Mammary epithelial cell (primary cell): Measurements from ENCODE around the gene LILRB1.
"Not testable (repeated sequence)": the region's sequence is repeated elsewhere in the genome, so short reads cannot be mapped to it uniquely, and the experiment has no call there.

Experiments
- EZH2 ChIP-seq: IDR thresholded peaks from 2 replicates; pipeline ENCODE4 v1.6.1; 2012; ENCODE audit warnings: low read length, inconsistent platforms, borderline replicate concordance
- TF ChIP-seq, protein P1 (sequence below), 2 donors: IDR thresholded peaks in 1 of 2; conservative IDR thresholded peaks in 1 of 2; 2 replicates each; pipeline ENCODE4 v1.5.1; 2011 to 2012; ENCODE audit warnings: inconsistent platforms in 2 of 2, low read length in 2 of 2, mild to moderate bottlenecking in 2 of 2, control low read depth in 1 of 2, low read depth in 1 of 2; ENCODE audit not compliant: insufficient read depth in 1 of 2; ENCODE audit errors: extremely low read depth in 1 of 2

DNA sequence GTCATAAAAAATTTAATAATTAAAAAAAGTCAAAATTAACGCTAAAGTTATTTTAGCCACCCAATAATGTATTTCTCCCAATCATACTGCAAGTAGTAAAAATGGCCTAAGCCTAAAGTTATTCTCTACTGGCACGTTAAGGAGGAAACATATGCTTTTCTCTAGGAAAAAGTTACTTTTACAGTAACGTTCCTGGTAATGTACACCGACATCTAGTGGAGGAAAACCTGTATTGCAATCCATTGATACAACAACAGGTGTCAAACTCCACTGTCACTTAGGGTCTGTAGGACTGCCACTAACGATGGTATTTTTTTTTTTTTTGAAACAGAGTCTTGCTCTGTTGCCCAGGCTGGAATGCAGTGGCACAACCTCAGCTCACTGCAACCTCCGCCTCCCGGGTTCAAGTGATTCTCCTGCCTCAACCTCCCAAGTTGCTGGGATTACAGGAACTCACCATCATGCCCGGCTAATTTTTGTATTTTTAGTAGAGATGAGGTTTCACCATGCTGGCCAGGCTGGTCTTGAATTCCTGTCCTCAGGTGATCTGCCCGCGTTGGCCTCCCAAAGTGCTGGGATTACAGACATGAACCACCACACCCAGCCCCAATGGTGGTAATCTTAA, 46.0 kb downstream of the LILRB1 start:
- TF ChIP-seq, protein P1, sequence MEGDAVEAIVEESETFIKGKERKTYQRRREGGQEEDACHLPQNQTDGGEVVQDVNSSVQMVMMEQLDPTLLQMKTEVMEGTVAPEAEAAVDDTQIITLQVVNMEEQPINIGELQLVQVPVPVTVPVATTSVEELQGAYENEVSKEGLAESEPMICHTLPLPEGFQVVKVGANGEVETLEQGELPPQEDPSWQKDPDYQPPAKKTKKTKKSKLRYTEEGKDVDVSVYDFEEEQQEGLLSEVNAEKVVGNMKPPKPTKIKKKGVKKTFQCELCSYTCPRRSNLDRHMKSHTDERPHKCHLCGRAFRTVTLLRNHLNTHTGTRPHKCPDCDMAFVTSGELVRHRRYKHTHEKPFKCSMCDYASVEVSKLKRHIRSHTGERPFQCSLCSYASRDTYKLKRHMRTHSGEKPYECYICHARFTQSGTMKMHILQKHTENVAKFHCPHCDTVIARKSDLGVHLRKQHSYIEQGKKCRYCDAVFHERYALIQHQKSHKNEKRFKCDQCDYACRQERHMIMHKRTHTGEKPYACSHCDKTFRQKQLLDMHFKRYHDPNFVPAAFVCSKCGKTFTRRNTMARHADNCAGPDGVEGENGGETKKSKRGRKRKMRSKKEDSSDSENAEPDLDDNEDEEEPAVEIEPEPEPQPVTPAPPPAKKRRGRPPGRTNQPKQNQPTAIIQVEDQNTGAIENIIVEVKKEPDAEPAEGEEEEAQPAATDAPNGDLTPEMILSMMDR (conservative IDR thresholded peaks at IDR 0.05 in 1 of 2, IDR thresholded peaks at IDR 0.05 in 1 of 2; ENCODE audit: extremely low read depth in 1 of 2, insufficient read depth in 1 of 2, low read depth in 1 of 2, low read length in 2 of 2) = peak; percentile 83 to 84
- not testable (repeated sequence) for TF ChIP-seq EZH2
